Measurements from ENCODE around the gene PHLDB1. TPM values are rescaled to one million over a fixed set of nuclear protein-coding genes. Genes with fewer than 3 reads are reported as not detected.

PHLDB1 gene
- total RNA-seq, 2 donors from 2014 or later = 155 to 201 TPM

DNA sequence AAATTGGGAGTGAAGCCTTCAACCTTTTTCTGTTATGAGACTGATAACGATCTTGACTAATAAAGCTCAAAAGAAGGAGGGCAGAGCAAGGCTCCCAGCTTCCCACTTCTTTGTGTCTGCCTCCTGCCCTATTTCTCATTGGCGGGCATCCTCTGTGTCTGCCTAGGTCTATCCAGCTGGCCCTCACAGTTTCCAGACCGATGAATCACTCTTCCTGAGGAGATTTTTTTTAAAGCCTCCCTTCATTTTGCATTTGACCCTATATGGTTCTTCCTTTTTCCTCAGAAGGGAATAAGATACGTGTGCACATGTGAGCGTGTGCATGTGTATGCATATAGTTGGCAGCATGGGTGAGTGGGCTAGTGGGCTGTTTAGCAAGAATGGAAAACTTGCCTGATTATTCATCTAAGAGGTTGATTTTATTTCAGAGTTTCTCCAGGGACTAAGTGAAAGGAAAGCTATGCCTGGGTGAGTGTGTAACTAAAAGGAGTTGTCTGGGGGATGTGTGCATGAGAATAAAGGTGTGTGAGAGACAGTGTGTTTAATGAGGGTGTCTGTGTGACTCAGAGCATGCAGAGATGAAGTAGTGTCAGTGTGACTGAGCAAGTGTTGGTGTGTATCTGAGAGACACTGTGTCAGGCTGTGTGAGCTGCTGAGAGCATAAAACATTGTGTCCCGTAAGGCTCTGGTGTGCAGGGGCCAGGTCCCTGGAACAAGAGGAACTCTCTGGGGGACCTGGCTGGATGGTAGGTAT lies 12.2 kb downstream of the PHLDB1 start:
- intact Hi-C loops (cut with DNase I) = no loop called here
- peak; percentile 92 for DNase-seq (ENCODE audit: low spot score)

DNA sequence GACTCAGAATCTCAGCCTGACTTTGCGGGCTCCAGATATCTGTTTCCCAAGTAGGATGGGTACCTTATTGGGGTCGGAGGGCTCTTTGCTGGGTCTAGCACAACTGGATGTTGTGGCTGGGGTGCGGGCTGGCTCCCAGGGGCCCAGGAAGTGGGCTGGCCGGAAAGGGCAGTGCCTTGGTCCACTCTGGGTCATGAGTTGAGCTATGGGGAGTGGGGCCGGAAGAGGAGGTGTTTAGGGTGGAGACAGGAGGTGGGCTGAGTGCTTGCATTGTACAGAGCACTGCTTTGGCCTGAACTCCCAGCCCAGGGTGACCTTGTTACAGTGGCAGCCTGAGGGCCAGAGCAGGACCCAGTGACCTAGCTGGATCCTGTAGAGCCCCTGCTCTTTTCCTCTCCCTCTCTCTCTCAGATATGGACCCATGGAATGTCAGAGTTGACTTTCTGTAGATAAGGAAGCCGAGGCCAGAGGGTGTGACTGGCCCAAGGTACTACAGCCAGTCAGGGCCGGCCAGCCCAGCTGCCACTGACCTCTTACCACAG lies 13.2 kb downstream of the PHLDB1 start:
- DNase-seq (ENCODE audit: low spot score) = peak; percentile 71
- intact Hi-C loops (cut with DNase I) = no loop called here

DNA sequence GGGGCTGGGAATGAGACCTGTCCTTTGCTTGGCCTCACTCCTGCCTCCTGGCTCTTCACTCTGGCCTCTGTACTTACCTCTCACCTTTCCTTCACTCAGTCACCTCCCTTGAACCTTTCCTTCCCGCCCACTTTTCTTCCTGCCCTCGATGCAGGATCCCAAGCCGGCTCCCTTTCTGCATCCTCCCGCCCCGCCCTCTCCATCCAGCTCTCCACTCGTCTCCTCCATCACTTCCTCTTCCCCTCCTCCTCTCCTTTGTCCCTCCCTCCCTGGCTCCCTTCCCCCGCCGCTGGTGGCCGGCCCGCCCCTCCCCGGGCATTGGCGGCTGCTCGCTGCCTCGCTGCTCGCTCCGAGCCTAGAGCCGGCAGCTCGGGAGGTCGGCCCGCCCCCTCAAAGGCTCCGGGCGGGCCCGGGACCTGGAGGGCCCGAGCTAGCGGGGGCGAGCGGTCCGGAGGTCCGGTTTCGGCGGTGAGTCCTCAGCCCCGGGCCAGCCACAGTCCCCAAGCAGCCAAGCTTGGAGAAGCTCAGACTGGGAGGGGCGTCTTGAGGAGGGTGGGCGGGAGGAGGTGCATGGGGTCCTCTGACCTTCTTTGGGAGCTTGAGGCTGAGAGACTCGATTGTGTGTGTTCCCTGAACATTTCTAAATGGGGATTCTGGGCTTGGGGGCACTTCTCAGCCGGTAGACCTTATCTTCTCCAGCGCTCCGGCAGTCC lies 13.8 kb downstream of the PHLDB1 start:
- peak; percentile 97 for DNase-seq (ENCODE audit: low spot score)
- intact Hi-C loops (cut with DNase I) = no loop called here

DNA sequence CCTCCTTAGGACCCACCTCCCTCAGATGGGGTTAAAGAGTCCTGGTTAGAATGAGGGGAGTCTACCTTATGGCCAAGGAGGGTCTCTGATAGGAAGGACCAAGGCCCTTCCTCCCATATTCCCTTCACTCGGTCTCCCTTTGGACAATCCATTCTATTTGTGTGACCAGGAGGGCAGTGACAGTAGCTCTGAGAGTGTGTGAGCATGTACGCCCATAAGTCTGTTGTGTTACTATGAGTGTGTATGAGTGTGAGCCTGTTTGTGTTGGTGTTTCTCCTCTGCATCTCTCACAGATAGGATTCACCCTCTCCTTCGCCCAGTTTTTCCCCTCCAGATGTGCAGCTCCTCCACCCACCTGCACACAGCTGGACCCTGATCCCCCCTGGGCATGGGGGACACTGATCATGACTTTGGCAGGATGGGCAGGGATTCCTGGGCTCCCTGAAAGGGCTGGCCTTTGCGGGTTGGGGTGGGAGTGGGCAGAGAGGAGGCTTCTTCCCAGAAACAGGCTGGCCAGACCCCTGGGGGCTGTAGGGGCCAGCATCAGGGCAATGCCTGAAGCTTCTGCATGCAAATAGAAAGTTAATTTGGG lies 14.5 kb downstream of the PHLDB1 start:
- intact Hi-C loops (cut with DNase I) = no loop called here

DNA sequence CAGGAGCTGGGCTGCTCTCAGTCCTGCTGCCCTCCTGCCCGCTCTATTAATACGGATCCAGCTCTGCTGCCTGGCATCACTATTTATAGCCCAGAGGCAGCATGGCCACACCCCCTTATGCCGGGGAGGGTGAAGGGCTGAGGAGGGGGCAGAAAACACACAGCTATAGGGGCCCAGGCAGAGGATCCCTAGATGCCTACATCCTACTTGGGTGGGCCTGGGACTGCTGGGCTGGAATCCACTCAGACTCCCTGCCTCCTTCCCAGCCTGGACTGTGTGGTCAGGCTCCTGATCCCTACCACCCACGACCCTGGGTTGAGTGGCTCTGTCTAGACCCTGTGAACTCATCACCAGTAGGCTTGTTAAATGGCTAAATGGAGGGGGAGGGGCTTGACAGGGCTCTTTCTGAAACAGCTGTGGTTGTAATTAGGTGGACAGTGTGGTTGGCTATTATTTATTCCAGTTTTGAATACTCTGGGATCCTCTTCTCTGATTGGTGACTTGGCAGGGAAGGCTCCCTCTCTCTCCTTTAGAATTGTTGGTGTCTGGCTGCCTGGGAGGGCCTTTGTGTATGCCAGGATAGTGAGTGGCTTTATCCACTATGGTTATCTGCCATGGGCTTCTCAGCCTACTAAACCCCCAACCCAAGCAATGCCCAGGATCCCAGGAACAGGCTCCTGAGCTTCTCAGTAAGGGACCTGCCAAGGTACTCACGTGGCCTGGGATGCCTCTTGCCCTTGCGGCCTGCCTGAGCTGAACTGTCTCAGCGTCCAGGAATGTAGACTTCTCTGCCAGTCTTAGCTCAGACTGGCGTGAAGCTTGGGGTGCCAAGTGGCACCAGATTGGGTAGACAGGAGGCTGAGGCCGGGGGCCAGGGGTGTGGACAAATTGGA lies 15.2 kb downstream of the PHLDB1 start:
- intact Hi-C loops (cut with DNase I) = no loop called here
- DNase-seq (ENCODE audit: low spot score) = peak; percentile 78

More for the DNA sequence above, 14.5 kb downstream of the PHLDB1 start:
- peak; percentile 66 for DNase-seq (ENCODE audit: low spot score)

- no peak for DNase-seq (ENCODE audit: low spot score)
- intact Hi-C loops (cut with DNase I) = no loop called here
Measured at GRCh38 chr11:118623269-118623655, 15.8 kb downstream of the PHLDB1 start.

- intact Hi-C loops (cut with DNase I) = no loop called here
- DNase-seq (ENCODE audit: low spot score) = no peak
Measured at GRCh38 chr11:118625036-118625690, 17.7 kb downstream of the PHLDB1 start.

GRCh38 chr11:118625976-118626375 lies 18.6 kb downstream of the PHLDB1 start:
- intact Hi-C loops (cut with DNase I) = no loop called here
- no peak for DNase-seq (ENCODE audit: low spot score)

- intact Hi-C loops (cut with DNase I) = no loop called here
- no peak for DNase-seq (ENCODE audit: low spot score)
Measured at GRCh38 chr11:118627566-118627965, 20.2 kb downstream of the PHLDB1 start.

DNA sequence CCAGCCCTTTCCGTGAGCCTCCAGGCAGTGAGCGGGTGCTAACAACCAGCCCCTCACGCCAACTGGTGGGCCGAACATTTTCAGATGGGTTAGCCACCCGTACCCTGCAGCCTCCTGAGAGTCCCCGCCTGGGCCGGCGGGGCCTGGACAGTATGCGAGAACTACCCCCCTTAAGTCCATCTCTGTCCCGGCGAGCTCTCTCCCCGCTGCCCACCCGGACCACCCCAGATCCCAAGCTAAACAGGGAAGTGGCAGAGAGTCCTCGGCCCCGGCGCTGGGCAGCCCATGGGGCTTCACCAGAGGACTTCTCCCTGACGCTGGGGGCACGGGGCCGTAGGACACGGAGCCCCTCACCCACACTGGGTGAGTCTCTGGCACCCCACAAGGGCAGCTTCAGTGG lies 20.6 kb downstream of the PHLDB1 start:
- DNase-seq (ENCODE audit: low spot score) = no peak
- intact Hi-C loops (cut with DNase I) = no loop called here

- intact Hi-C loops (cut with DNase I) = no loop called here
- DNase-seq (ENCODE audit: low spot score) = no peak
Measured at GRCh38 chr11:118628432-118628831, 21.0 kb downstream of the PHLDB1 start.

DNA sequence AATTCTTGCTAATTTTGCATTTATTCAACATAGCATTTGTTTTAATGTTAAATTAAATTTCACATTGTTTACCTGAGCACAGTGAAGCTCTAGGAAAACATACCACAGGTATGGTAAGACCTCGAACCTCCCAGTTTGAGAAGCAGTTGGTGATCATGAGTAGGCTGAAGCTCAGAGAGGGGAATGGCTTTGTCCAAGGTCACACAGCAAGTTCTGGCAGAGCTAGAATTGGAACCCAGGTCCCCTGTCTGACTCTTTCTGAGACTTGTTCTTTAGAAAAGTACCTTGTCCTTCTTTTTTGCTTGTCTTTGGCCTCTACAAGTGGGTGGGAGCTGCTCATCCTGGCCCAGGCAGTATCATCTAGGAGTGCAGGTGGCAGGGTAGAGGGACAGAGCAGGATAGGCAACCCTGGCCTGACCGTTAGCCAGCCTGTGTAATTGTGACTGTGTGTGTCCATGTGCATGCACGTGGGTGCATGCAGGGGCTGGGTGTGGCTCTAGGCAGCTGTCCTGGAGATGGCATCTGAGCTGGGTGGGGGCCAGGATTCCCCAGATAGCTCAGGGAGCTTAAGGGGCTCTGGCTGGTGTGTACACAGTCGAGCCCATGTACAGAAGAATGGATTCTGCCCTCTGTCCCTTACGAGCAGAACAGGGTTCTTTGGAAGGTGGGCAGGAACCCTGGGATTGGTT lies 21.6 kb downstream of the PHLDB1 start:
- DNase-seq (ENCODE audit: low spot score) = no peak
- intact Hi-C loops (cut with DNase I) = no loop called here

GRCh38 chr11:118629761-118630661 lies 22.6 kb downstream of the PHLDB1 start:
- DNase-seq (ENCODE audit: low spot score) = no peak
- intact Hi-C loops (cut with DNase I) = no loop called here

DNA sequence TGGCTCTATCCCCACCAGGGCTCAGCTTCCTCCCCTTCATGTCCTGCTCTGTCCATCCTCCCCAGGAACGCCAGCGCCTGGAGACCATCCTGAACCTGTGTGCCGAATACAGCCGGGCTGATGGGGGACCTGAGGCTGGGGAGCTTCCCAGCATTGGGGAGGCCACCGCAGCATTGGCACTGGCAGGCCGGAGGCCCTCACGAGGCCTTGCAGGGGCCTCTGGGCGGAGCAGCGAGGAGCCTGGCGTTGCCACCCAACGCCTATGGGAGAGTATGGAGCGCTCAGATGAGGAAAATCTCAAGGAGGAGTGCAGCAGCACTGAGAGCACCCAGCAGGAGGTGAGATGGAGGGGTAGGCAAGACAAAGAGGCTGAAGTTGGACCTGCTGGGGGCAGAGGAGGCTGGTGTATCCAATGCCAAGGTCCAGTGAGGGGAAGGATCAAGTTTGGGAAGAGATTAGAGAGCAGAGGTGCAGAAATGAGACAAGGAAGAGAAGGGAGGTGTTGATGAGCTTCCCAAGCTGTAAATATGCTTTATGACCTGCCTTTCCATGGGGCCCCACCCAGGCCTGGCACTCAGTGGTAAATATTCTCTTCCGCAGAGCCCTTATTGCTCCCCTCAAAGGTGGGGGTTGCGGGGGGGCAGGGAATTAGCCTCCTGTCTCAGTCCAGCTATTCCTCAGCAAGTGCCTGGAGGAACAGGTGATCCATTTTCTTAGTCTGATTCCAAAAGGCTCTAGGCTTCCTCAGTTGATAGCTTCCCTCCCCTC lies 23.9 kb downstream of the PHLDB1 start:
- intact Hi-C loops (cut with DNase I) = no loop called here
- no peak for DNase-seq (ENCODE audit: low spot score)

DNA sequence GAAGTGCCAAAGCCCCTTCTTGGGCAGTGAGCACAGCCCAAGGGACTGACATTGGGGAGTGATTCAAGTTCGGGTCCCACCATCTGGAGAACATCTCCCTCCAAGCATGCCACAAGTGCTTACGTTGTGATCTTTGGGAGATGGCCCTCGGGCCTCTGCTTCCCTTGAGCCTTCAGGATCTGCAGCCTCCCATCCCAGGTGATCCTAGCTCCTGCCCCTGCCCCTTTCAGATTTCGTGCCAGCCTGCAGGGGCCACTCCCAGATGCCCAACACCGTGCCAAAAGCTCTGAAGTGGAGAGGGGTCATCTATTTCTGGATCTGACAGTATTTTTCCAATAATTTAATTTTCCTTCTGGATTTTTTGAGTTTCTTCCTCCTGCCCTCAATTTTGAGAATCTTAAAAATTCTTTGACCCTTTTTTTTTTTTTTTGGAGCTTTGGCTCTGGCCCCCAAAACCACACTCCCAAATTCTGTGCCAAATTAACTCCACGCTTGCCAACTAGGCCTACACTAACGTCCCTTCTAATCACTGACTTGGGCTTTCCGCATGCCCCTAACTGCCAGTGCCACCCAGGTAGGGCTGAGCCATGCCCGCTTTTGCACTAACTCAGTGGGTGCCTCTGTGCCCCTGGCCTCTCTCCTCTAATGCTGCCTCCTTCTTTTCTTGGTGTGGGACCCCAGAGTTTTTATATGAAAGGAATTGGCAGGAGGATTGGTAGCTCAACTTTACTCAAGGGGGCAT lies 25.3 kb downstream of the PHLDB1 start:
- intact Hi-C loops (cut with DNase I) = no loop called here
- no peak for DNase-seq (ENCODE audit: low spot score)

GRCh38 chr11:118633319-118633690 lies 25.9 kb downstream of the PHLDB1 start:
- intact Hi-C loops (cut with DNase I) = no loop called here
- DNase-seq (ENCODE audit: low spot score) = no peak

Measured in posterior vena cava (tissue), 2 donors.